ENCODE data around the gene ZNF385A.

ZNF385A gene

DNA sequence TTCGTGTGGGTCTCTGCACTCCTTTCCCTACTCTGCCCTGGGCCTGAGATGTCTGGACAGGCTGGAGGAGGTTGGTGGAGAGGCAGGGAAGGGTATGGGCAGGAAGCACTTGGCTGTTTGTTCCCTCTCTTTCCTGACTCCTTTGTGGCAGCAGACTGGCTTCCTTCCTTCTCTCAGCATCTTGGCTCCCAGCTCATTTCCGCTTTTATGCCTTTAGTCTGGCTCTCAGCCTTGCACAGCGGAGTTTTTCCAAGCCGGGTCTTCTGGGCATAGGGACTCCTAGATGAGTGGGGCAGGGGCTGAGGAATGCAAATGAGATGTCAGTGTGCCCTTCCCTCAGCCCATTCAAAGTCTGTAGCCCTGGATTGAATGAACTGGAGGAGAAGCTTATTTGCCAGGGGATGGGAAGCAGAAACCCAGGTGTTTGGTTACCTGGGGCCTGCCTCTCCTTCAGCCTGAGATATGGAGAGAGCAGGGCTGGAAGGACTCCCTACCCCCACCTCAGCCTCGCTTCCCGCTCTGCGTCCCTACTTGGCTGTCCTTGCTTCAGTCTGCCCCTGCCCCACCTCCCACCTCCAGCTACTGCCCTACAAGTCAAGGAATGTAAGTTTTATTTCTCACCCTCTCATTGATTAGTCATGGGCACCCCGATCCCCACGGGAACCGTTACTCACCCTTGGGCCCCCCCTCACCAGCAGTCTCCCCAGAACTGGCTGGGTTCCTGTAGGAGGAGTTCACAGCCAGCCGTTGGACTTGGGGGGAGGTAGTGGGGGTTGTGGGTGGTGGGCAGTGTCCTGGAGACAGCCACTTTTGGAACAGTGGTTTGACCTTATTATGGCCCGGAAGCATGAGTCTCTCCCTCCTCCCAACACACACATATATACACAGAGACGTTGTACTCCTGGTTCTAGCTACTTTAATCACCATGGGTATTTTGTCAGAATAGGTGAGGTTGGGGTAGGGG, 43.8 kb upstream of the ZNF385A start:
- TF ChIP-seq, protein P1, sequence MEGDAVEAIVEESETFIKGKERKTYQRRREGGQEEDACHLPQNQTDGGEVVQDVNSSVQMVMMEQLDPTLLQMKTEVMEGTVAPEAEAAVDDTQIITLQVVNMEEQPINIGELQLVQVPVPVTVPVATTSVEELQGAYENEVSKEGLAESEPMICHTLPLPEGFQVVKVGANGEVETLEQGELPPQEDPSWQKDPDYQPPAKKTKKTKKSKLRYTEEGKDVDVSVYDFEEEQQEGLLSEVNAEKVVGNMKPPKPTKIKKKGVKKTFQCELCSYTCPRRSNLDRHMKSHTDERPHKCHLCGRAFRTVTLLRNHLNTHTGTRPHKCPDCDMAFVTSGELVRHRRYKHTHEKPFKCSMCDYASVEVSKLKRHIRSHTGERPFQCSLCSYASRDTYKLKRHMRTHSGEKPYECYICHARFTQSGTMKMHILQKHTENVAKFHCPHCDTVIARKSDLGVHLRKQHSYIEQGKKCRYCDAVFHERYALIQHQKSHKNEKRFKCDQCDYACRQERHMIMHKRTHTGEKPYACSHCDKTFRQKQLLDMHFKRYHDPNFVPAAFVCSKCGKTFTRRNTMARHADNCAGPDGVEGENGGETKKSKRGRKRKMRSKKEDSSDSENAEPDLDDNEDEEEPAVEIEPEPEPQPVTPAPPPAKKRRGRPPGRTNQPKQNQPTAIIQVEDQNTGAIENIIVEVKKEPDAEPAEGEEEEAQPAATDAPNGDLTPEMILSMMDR (IDR thresholded peaks at IDR 0.05; ENCODE audit: low read depth, low read length) = no peak
- Histone ChIP-seq H3K4me3 (ENCODE audit: low read depth, low read length) (no peak overlapping the region), H3K36me3 (no peaks in the 10 kb centered on the region), H3K9me3 (ENCODE audit: severe bottlenecking) (no peaks in the 10 kb centered on the region), H3K27me3 (ENCODE audit: insufficient read depth, low read depth, severe bottlenecking) (no peaks in the 10 kb centered on the region), H3K27ac (no peak overlapping the region)
- no peak for DNase-seq

DNA sequence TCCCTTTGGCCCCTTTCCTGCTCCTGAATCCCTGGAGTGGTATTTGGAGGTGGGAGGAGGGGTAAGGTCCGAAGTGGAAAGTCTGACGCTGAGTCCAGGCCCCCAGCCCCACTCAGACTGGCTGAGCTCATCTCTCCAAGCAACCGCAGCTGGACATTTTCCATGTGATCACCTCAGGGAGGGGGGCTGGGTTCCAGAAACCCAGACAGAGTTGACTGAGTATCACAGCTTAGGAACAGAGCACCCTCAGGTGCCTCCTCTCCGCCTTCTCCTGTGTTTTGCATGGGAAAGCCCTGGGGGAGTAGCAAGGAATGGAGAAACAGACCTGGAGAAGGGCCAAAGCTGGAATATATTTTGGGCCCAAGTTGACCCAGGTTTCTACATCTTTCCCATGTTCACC, 42.6 kb upstream of the ZNF385A start:
- TF ChIP-seq, protein P1 (IDR thresholded peaks at IDR 0.05; ENCODE audit: low read depth, low read length) = no peak
- no peaks in the 10 kb centered on the region for H3K27me3 ChIP-seq (ENCODE audit: insufficient read depth, low read depth, severe bottlenecking)
- H3K27ac ChIP-seq = no peak overlapping the region
- no peaks in the 10 kb centered on the region for H3K9me3 ChIP-seq (ENCODE audit: severe bottlenecking)
- H3K36me3 ChIP-seq = no peaks in the 10 kb centered on the region
- no peak overlapping the region for H3K4me3 ChIP-seq (ENCODE audit: low read depth, low read length)
- no peak for DNase-seq

DNA sequence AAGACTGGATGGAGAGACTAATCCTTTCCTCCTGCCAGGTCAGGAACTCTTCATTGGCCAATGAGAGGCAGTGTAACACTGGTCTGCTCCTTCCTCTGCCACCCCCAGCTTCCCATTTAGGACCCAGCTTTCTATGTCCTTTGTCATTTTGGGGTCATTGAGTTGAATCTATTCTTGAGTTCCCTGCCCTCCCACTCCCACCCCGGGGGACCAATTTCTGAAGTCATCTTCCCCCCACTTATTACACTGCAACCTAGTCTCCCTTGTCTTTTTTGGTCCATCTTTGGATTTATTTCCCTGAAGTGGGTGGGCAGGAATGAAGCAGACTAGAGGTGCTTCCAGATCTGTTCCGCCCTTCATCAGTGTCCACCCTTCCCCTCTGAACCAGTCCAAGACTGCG, 42.2 kb upstream of the ZNF385A start:
- H3K27me3 ChIP-seq (ENCODE audit: insufficient read depth, low read depth, severe bottlenecking) = no peaks in the 10 kb centered on the region
- DNase-seq = no peak
- H3K27ac ChIP-seq = no peak overlapping the region
- no peaks in the 10 kb centered on the region for H3K9me3 ChIP-seq (ENCODE audit: severe bottlenecking)
- TF ChIP-seq, protein P1 (IDR thresholded peaks at IDR 0.05; ENCODE audit: low read depth, low read length) = no peak
- H3K36me3 ChIP-seq = no peaks in the 10 kb centered on the region
- no peak overlapping the region for H3K4me3 ChIP-seq (ENCODE audit: low read depth, low read length)

DNA sequence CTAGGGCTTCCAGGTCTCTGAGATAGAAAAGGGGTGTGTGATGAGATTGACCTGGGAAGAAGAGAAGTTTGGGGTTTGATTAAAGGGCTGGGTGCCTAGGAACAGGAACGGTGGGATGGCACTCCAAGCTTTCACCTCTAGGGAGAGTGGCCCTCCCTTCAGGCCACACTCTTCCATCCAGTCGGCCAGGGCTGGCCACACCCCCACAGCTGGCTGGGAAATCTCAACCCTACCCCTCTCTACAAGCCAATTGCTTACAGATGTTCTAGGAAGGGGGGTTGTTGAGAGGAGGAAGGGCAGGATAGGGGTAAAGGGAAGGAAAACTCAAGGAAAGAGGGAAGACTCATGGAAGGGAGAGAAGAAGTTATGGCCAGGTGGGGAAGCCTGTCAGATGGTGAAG, 41.2 kb upstream of the ZNF385A start:
- Histone ChIP-seq H3K4me3 (ENCODE audit: low read depth, low read length) (no peak overlapping the region), H3K36me3 (no peaks in the 10 kb centered on the region), H3K27me3 (ENCODE audit: insufficient read depth, low read depth, severe bottlenecking) (no peaks in the 10 kb centered on the region), H3K9me3 (ENCODE audit: severe bottlenecking) (no peaks in the 10 kb centered on the region), H3K27ac (no peak overlapping the region)
- TF ChIP-seq, protein P1 (IDR thresholded peaks at IDR 0.05; ENCODE audit: low read depth, low read length) = no peak
- DNase-seq = no peak

DNA sequence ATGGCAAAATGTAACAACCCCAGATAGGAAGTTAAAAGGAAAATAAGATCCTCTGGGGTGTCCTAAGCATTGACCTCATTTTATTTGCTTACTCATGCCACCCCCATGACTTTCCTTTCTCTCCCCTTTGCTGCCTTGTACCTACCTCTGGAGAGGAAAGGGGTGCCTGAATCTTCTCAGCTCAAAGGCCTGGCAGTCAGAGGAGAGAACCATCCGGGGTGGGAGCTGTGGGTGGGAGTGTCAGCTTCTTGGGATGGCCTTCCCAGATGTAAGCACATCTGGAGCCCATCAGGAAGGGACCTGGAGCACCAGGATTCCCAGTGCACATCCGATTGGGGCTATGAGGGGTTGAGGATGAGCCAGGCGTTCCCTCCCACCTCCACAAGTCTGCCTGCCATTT, 39.7 kb upstream of the ZNF385A start:
- TF ChIP-seq, protein P1 (IDR thresholded peaks at IDR 0.05; ENCODE audit: low read depth, low read length) = no peak
- Histone ChIP-seq H3K9me3 (ENCODE audit: severe bottlenecking) (no peaks in the 10 kb centered on the region), H3K4me3 (ENCODE audit: low read depth, low read length) (no peak overlapping the region), H3K36me3 (no peaks in the 10 kb centered on the region), H3K27me3 (ENCODE audit: insufficient read depth, low read depth, severe bottlenecking) (no peaks in the 10 kb centered on the region), H3K27ac (no peak overlapping the region)
- no peak for DNase-seq

DNA sequence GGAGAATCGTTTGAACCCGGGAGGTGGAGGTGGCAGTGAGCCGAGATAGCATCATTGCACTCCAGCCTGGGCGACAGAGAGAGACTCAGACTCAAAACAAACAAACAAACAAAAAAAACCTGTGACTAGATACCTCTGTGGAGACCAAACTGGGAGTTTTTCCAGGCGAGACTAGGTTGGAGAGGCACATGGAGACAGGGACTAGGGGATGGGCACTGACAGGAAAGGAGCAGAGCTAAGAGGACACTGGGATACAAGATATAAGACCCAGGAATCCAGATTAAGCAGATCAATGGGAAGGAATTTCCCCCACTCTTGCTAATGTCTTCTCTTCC, 39.2 kb upstream of the ZNF385A start:
- DNase-seq = no peak
- Histone ChIP-seq H3K27me3 (ENCODE audit: insufficient read depth, low read depth, severe bottlenecking) (no peaks in the 10 kb centered on the region), H3K27ac (no peak overlapping the region), H3K4me3 (ENCODE audit: low read depth, low read length) (no peak overlapping the region), H3K36me3 (no peaks in the 10 kb centered on the region), H3K9me3 (ENCODE audit: severe bottlenecking) (no peaks in the 10 kb centered on the region)
- TF ChIP-seq, protein P1 (IDR thresholded peaks at IDR 0.05; ENCODE audit: low read depth, low read length) = no peak

Data from WERI-Rb-1 (cell line).